GM10847 (cell line): ENCODE measurements around the gene ATP1A1.

Source experiments
- POLR2A ChIP-seq: IDR thresholded peaks from 2 replicates; pipeline ENCODE4 v1.6.1; 2011; ENCODE audit not compliant: insufficient read length; ENCODE audit errors: extremely low read depth

The ATP1A1 gene

DNA sequence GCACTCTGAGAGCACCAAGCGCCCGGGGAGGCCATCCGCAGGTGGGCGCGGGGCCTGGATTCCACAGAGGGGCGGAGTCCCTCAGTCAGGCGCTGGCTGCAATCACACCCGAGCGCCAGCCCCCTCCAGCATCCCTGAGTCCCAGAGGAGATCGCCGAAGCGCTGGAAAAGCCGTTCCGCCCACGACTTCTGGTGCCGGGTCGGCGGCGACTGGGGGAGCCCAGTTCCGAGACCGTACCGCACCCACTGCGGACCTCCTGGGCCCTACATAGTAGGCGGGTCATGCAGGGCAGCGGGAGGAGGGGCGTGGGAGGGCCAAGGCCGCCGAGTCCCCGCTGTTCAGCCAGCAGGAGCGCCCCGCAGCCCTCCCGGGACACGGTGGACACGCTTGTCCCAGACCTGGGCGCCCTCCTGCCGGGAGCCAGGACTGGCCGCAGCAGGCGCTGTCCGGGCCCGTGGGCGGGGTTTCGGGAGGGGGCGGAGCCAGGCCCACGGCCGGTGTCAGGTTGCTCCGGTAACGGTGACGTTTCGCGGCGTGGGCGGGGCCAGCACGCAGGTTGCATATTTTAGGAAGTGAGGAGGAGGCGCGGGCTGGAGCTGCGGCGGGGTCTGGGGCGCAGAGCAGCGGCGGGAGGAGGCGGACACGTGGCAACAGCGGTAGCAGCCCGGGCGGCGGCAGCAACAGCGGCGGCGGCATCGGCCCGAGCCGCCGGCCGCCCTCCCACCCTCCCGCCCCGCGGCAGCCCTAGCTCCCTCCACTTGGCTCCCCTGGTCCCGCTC is at the start of gene ATP1A1:
Gene ATP1A1, plus strand, starts transcription at position 594 of the 780 bp plus-strand sequence. CDS start 268 bp downstream, outside the sequence.
- peak; percentile 96 for TF ChIP-seq POLR2A

- TF ChIP-seq POLR2A = no peak
Measured at GRCh38 chr1:116323491-116323890, 49.6 kb upstream of the ATP1A1 start.

DNA sequence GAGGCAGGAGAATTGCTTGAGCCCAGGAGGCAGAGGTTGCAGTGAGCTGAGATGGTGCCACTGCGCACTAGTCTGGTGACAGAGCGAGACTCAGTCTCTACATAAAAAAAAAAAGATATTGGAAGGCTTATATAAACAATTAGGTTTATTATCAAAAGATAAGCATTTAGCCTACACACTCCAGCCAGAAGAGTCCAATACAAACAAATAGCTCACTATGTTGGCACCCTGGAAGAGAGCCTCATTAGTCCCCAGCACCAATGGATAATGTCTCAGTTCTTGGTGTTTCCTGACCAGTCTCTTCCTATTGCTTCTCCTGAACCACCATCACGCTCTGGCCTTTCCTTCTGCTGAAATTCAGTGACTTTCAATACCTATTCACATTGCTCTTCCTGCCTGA is 48.6 kb upstream of the ATP1A1 start:
- TF ChIP-seq POLR2A = no peak

GRCh38 chr1:116325104-116325503 is 47.9 kb upstream of the ATP1A1 start:
- TF ChIP-seq POLR2A = no peak

DNA sequence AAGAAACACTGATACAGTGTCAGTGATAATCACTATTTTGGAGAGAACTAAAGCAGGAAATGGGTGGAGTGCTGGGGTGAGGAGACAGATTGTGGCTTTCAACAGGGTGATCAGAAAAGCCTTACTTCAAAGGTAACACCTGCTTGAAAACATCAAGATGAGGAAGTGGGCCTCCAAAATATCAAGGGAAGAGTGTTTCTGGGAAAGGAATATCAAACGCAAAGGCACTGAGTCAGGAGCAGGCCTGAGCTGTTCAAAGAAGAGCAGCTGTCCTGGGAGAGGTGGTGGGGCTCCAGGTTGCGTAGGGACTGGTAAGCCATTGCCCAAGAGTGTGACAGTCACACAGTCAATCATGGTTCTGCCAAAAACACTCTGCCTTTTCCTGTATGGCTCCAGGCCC is 47.1 kb upstream of the ATP1A1 start:
- no peak for TF ChIP-seq POLR2A

- no peak for TF ChIP-seq POLR2A
Measured at GRCh38 chr1:116326486-116326885, 46.6 kb upstream of the ATP1A1 start.

- no peak for TF ChIP-seq POLR2A
Measured at GRCh38 chr1:116328671-116329070, 44.4 kb upstream of the ATP1A1 start.

- TF ChIP-seq POLR2A = no peak
Measured at GRCh38 chr1:116329524-116330341, 43.3 kb upstream of the ATP1A1 start.

DNA sequence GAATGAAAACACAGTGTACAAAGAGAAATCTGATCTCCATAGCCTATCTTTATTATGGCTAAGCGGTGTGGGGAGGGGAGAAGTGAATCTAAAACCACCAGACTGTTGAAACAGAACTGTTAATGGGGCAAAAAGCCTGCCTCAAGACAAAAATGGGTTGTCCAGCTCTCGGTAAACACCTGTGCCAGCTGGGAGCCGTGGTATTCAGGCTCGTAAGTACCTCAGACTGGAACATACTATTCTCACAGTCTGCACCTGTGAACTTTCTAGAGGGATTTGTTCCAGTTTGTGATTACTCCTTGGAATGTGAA is 42.7 kb upstream of the ATP1A1 start:
- no peak for TF ChIP-seq POLR2A

- no peak for TF ChIP-seq POLR2A
Measured at GRCh38 chr1:116330846-116331245, 42.2 kb upstream of the ATP1A1 start.

DNA sequence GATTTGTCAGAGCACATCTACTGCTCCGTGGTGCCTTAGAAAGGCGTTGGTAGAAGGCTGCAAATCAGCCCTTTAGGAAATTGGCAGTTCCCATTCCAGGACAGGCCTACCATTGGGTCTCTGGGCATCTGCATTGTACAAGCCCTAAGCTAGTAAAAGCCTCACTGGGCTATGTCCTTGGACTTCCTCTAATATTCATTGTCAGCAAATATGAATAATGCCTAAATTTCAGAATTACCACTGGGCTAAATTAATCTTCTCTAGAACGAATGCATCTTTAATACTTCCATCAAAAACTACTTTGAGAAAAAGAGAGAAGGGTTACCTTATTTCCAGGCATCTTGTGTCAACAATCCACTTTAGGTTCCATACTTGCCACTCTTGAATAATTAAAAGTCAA is 41.5 kb upstream of the ATP1A1 start:
- no peak for TF ChIP-seq POLR2A

DNA sequence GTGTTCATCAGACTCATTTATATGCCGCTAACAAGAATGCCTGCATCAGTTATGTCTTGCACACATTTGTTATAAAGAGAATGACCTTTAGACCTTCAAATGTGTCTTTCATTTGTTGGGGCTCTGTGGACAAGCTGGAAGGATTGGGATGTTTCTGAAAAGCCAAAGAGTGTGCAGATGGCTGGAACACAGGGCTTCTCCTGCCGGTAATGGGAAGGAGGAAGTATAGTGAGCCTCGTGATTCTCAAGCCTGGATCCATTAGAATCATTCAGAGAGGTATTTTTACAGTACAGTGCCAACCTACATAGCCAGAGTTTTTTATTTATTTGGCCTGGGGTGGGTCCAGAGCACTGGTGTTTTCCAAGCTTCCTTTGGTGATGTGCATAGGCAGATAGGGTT is 40.6 kb upstream of the ATP1A1 start:
- TF ChIP-seq POLR2A = no peak

DNA sequence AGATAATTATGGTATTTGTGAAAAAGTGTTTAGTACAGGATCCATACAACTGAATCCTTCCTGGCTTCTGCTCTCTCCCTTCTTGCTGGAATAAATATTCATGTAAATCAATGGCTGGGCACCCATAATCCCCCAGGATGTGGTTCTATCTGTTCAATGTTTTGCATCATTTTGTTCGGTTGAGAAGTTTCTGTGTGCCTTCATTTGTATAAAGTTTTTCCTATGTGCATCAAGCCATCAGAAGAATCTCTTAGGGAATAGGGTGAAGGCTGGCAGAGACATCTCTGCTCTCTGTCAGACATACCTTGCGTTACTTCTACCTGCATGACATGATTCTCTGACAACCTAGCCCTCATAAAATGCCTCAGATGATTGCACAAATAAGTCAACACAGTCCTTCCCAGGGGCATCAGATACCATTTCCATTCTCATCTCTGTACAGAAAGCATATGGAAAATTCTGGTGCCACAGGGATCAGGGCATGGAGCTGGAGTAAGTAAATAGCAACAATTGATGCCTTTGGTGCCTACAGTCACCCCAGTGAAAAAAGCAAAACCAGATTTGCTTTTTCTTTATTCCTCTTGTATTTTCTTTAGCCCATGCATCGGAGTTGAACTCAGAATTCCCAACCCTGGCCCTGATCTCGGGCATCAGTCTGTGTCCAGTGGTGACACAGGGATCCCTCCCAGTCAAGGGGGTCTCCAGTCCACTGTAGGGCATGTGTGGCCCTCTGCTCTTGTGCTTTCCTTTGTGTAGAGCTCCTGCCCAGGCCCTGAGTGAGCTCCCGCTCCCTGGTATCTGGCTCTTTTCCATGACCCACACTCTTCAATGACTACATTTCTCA is 39.7 kb upstream of the ATP1A1 start:
- TF ChIP-seq POLR2A = no peak

DNA sequence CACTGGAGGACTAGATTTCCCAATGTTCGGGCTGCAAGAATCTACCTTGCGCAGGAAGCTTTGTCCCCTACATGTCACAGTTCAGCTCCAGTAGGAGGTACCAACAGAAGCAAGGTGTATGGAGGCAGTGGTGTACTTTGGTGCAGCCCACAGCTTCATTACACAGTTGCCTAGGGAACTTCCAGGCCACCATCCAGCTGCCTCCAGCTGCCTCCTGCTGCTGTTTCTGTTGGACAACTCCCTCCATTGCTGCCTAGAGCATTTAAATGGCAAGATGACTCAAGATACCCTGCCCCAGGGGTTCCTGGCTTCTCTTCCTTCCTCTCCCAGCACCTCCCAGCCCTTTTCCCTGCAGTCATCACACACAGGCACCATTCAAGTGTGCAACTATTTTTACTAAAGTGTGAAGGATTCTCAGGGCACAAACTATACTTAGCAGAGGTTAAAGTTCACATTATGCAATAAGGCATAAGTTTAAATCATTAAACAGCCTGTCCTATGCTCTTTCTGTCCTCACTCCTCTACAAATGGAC is 39.0 kb upstream of the ATP1A1 start:
- no peak for TF ChIP-seq POLR2A

GRCh38 chr1:116334868-116335635 is 38.0 kb upstream of the ATP1A1 start:
- no peak for TF ChIP-seq POLR2A
